Right lung (tissue), 5 donors: ENCODE data around the gene RNF114. TPM values are rescaled to one million over a fixed set of nuclear protein-coding genes. Genes with fewer than 3 reads are reported as not detected.
"Not testable (repeated sequence)": the region's sequence is repeated elsewhere in the genome, so short reads cannot be mapped to it uniquely, and the experiment has no call there.

ENCODE experiments used
- DNase-seq, 2 donors: peaks; one replicate each; pipeline ENCODE4 v3.0.0-alpha.2; 2013
- polyA plus RNA-seq, 5 donors: library from polyadenylated mRNA; unstranded; fragments of 120-200 nt; gene quantifications; one replicate each; pipeline versions ENCODE4 v1.2.1 to v1.2.3, GENCODE V29; 2013; ENCODE audit warnings: inconsistent platforms in 1 of 5, low replicate concordance in 1 of 5; ENCODE audit not compliant: insufficient read length in 5 of 5, insufficient read depth in 1 of 5

RNF114 gene
- polyA plus RNA-seq, 5 donors, result 57.2 to 71.9 (median 65.0) TPM

- DNase-seq, result no peak
Measured at GRCh38 chr20:49919461-49919860, 16.7 kb upstream of the RNF114 start.

DNA sequence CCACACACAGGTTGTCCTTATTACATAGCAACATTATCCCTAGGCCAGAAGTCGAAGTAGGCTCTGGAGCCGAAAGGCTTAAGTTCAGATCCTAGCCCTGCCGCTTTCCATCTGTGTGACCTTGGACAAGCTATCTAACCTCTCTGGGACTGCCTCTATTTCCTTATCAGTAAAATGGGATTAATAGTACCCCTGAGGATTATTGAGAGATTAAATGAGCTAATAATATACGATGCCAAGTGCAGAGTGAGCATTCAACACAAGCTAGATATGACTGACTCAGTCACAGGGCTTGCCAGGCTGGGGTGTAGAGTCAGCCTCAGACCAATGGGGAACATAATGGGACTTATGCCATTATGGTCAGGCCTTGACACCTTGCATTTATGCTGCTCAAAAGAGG lies 11.9 kb upstream of the RNF114 start:
- no peak for DNase-seq

GRCh38 chr20:49925901-49926454 lies 10.2 kb upstream of the RNF114 start:
- DNase-seq, result no peak

DNA sequence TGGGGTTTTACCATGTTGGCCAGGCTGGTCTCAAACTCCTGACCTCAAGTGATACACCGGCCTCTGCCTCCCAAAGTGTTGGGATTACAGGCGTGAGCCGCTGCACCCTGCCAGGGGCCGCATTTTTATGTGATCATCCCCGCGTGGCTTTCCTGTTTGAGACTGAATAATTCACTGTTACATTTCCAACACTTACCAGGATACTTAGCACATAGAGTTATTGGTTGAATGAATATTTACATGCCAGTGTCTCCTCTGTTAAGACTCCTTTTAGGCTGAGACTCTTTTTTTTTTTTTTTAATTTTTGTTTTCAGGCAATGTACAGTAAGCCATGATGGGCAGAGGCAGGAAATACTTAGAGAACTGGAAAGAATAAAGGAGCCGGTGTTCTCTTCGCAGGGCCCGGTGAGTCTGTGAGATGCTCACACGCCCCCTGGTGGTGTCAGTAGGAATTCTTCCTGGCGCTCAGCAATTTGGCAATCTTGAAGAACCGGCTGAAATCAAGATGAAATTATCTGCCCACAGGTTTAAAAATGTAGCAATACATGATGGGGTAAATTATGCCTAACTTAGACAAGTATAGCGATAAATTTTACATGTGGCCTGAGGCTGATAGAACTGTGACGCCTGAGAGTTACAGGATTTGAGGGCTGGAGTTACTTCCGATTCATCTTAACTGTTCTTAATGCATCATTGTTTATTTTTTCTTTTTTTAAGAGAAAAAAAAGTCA lies 7.6 kb upstream of the RNF114 start:
- peak; percentile 71 to 82 for DNase-seq

- no peak for DNase-seq
Measured at GRCh38 chr20:49929142-49929494, 7.1 kb upstream of the RNF114 start.

DNA sequence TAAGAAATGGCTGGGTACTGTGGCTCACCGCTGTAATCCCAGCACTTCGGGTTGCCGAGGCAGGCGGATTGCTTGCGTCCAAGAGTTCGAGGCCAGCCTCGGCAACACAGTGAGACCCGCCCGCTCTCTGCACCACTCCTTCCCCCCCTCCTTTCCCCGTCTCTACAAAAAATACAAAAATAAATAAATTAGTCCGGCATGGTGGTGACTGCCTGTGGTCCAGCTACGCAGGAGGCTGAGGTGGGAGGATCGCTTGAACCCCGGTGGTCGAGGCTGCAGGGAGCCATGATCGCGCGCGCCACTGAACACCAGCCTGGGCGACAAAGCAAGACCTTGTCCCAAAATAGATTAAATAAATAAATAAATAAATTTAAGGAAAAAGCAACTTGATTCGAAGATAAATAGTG lies 448 bp upstream of the RNF114 start:
- DNase-seq, result no peak

GRCh38 chr20:49937027-49937929 lies 1.1 kb downstream of the RNF114 start:
- DNase-seq, result no peak

DNA sequence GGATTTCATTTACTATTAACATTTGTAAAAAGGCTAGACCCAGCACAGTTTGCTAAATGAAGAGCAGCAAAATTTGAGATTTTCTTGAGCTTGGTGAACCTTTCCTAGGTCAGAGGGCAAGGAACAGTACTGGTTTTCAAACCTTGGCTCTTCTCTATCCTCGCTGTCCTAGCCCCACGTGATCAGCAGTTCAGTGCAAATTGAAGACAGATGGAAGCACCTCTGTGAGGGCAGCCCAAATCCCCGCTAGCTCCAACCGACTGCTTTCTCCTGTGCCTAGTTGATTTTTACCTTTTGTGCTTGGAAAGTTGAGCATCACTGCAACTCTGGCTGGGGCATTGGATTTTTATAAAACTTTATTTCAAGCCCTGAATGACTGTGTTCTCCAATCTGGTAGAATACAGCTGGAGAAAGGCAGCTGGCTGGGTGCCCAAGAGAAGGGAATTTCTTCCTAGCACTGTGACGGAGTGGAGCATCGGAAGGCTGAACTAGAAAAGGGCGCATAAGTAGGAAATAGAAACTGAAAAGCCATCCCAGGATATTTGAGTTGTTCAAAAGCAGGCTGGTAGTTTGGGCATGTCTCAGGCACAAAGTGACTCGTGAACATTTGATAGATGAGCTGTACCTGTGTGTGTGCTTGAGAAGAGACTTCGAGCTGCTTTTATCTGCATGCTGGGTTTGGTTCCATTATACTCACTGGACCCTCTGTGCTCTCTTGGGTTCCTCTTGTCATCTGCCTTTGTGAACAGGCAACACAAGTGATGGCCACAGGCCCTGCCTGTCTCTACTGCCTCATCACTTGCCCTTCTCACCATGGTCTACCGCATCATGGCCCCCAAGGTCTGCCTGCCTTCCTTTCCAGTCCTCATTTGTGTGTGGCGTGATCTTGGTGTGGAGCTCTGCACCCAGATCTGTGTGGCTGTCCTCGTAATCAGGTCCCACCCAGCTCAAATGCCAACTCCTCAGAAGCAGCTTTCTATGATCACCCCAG lies 2.3 kb downstream of the RNF114 start:
- DNase-seq, result peak in 1 of 2 donors; percentile 33

DNA sequence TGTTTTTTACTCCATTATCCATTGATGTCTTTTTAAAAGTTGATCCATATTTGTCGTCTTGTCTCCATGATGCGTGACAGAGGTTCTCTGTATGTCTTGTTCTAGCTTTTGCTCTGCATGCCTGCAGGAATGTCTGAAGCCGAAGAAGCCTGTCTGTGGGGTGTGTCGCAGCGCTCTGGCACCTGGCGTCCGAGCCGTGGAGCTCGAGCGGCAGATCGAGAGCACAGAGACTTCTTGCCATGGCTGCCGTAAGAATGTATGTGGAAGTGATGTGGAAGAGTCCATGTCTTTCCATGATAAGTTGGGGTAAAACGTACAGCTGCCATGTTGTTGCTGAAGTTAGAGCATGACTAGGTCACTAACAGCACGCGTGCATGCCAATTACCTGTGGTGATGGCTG lies 5.3 kb downstream of the RNF114 start:
- no peak for DNase-seq

DNA sequence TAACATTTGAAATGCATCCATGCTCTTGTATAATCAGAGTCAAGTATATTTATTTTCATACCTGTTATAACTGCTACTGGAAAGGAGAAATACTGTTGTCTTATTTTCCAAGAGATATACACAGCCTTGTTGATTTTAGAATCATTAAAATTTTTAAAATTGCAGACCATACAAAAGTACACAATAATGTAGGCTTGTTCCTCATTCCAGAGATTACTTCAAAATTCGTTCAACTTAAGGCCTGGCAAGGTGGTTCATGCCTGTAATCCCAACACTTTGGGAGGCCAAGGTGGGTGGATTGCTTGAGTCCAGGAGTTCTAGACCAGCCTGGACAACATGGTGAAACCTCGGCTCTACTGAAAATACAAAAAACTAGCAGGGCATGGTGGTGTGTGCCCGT lies 6.1 kb downstream of the RNF114 start:
- no peak for DNase-seq

DNA sequence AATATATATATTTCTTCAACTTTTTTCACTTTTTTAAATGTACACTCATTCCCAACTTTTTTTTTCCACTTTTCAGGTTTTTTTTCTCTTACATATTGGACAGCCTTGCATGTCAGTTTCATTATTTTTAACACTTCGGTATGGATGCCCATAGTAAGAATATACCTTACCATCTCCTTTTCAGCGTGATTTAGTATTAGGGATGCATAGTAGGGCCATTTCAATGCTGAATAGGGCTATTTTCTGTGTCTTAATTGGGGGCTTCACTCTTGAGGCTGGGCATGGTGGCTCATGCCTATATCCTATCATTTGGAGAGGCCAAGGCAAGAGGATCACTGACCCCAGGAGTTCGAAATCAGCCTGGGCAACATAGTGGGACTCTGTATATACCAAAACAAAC lies 6.7 kb downstream of the RNF114 start:
- DNase-seq, result no peak

GRCh38 chr20:49945306-49945700 lies 9.1 kb downstream of the RNF114 start:
- DNase-seq, result no peak

DNA sequence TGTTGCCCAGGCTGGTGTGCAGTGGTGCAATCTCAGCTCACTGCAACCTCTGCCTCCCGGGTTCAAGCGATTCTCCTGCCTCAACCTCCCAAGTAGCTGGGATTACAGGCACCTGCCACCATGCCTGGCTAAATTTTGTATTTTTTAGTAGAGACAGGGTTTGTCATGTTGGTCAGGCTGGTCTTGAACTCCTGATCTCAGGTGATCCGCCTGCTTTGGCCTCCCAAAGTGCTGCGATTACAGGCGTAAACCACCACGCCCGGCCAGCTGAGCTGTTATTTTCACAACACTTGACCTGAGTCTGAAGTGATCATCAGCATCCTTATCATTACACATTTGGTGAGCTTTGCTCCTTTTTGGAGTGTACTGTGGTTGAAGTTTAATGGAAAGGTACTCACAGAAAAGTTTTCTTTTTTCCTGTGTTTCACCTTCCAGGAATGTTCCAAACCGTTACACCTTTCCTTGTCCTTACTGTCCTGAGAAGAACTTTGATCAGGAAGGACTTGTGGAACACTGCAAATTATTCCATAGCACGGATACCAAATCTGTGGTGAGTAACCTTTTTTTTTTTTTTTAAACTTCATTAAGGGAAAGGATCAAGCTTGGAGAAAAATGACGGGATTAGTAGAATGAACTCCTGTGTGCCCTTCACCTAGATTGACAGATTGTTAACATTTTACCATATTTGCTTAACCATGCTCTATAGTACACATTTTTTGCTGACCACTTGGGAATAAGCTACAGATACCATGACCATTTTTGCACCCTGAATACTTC lies 9.7 kb downstream of the RNF114 start:
- no peak for DNase-seq

- no peak for DNase-seq
Measured at GRCh38 chr20:49948178-49948577, 12.0 kb downstream of the RNF114 start.

DNA sequence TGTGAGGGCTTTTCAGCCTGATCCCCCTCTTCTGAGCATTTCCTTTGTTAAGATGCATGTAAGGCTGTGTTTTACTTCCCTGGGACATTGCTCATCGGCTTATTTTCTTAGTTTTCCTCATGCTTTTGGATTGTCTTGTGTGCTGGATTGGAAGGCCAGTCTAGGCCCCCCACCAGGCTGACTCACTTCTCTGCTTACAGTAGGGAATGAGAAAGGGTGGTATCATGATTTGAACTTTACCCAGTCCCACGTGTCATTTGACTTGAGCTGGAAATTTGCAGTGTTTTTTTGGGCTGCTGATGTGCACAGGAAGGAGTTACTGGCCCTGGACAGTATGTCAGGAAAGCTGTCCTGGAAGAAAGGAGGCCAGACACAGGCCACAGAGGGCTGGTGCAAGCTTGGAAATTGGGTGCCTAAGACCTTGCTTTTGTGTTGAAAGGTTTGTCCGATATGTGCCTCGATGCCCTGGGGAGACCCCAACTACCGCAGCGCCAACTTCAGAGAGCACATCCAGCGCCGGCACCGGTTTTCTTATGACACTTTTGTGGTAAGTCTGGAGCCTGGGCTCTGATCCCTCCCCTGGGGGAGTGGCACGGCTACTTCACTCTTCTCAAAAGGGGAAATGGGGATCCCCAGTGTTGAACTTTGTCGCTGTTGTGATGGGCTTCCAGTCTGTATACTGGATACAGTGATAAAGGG lies 12.8 kb downstream of the RNF114 start:
- no peak for DNase-seq

DNA sequence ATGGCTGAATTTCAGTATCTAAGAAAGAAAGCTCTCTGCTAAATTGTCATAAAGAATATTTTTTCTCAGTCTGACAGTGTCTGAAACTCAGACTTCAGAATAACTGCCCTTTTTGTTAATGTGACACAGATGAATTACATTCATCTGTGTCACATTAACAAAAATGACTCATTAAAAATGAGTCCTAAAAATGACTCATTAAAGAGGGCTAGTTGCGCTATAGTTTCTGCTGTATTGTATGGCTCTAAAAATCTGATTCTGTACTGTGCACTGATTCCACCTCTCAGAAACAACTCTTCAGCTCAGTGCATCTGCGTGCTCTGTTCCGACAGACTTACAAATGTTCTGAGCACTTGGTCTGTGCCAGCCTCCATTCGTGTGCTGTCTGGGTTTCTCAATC lies 15.0 kb downstream of the RNF114 start:
- DNase-seq, result no peak

- no peak for DNase-seq
Measured at GRCh38 chr20:49955167-49955566, 19.0 kb downstream of the RNF114 start.

DNA sequence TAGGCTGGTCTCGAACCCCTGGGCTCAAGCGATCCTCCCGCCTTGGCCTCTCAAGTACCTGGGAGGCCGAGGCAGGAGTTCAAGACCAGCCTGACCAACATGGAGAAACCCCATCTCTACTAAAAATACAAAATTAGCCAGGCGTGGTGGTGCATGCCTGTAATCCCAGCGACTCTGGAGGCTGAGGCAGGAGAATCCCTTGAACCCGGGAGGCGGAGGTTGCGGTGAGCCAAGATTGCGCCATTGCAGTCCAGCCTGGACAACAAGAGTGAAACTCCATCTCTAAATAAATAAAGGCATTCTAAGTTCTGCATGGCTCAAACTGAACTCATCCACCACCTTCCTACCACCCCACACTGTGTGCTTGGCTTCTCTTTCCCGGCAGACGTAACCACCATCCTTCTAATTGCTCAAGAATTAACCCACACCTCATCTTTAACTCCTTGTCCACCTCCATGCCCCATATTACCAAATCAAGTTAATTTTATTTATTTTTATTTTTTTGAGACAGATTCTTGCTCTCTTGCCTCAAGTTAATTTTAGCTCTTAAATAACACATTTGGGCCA lies 19.7 kb downstream of the RNF114 start:
- not testable (repeated sequence) for DNase-seq

DNA sequence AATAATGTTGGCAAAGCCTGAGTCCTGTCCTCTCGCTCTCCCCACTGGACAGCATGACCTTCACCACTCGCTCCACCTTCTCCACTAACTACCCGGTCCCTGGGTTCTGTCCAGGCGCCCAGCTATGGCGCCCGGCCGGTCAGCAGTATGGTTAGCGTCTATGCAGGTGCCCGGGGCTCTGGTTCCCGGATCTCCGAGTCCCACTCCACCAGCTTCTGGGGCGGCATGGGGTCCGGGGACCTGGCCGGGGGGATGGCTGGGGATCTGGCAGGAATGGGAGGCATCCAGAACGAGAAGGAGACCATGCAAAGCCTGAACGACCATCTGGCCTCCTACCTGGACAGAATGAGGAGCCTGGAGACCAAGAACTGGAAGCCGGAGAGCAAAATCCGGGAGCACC lies 20.5 kb downstream of the RNF114 start:
- DNase-seq, result no peak
